Peyer's patch (tissue), 4 donors: ENCODE measurements around the gene ETHE1. TPM values are rescaled to one million over a fixed set of nuclear protein-coding genes. Genes with fewer than 3 reads are reported as not detected.
A peak's percentile ranks its signal among the peaks of the same experiment; 100 is the strongest.

Experiments used
- DNase-seq, 3 donors: peaks; one replicate each; pipeline ENCODE4 v3.0.0-alpha.2; 2017 to 2019
- H3K27ac ChIP-seq, 4 donors: fragments of 200-600 bp; sonication (generic); one replicate each; pipeline ENCODE4 v1.5.1; 2016 to 2019
- H3K27me3 ChIP-seq, 2 donors: fragments of 200-600 bp; sonication (generic); one replicate each; pipeline ENCODE4 v1.5.1; 2019
- H3K36me3 ChIP-seq, 3 donors: fragments of 200-600 bp; sonication (generic); one replicate each; pipeline ENCODE4 v1.5.1; 2016 to 2019
- H3K4me1 ChIP-seq, 4 donors: fragments of 200-600 bp; sonication (generic); one replicate each; pipeline ENCODE4 v1.5.1; 2016 to 2019
- H3K4me3 ChIP-seq, 4 donors: fragments of 200-600 bp; sonication (generic); 1 replicate in 3 of 4; 2 replicates in 1 of 4; pipeline ENCODE4 v1.5.1; 2016 to 2019; ENCODE audit warnings: mild to moderate bottlenecking in 1 of 4
- H3K9me3 ChIP-seq, 4 donors: fragments of 200-600 bp; sonication (generic); one replicate each; pipeline ENCODE4 v1.5.1; 2016 to 2019; ENCODE audit warnings: mild to moderate bottlenecking in 1 of 4
- CTCF ChIP-seq, 6 experiments: fragments of 450-650 bp in 4 of 6; fragments of 200-600 bp in 2 of 6; sonication (generic) in 1 of 6; IDR thresholded peaks; one replicate each; pipeline ENCODE4 v1.5.1; 2017 to 2019; ENCODE audit warnings: antibody characterized with exemption in 6 of 6, mild to moderate bottlenecking in 3 of 6, moderate library complexity in 1 of 6
- POLR2A ChIP-seq, 2 donors: fragments of 450-650 bp; IDR thresholded peaks; one replicate each; pipeline ENCODE4 v1.5.1; 2017; ENCODE audit warnings: antibody characterized with exemption in 2 of 2, mild to moderate bottlenecking in 2 of 2, moderate library complexity in 2 of 2
- total RNA-seq, 4 donors: library from RNA; depleted of rRNA; stranded (reverse); fragments of >200 nt; gene quantifications; one replicate each; pipeline ENCODE4 v1.1.0, GENCODE V29; 2016

The ETHE1 gene
- total RNA-seq, 4 donors from 2014 or later: 115 to 252 (median 199) TPM

GRCh38 chr19:43540381-43540780 lies 13.4 kb upstream of the ETHE1 start:
- H3K36me3 ChIP-seq: peaks cover 0 to 69% (median 0%) of the 10 kb centered on the region in 3 donors
- H3K9me3 ChIP-seq: no peaks in the 10 kb centered on the region
- H3K4me3 ChIP-seq: no peak overlapping the region
- H3K27me3 ChIP-seq: no peaks in the 10 kb centered on the region
- no peak for DNase-seq
- no peak overlapping the region for H3K27ac ChIP-seq
- TF ChIP-seq POLR2A (IDR thresholded peaks at IDR 0.05) (no peak), CTCF (IDR thresholded peaks at IDR 0.05) (no peak)
- no peaks in the 10 kb centered on the region for H3K4me1 ChIP-seq

GRCh38 chr19:43538922-43539321 lies 11.9 kb upstream of the ETHE1 start:
- Histone ChIP-seq H3K4me1 (peaks cover 0 to 10% (median 0%) of the 10 kb centered on the region in 4 donors), H3K27me3 (no peaks in the 10 kb centered on the region), H3K27ac (no peak overlapping the region), H3K4me3 (no peak overlapping the region), H3K9me3 (no peaks in the 10 kb centered on the region), H3K36me3 (peaks cover 0 to 56% (median 0%) of the 10 kb centered on the region in 3 donors)
- DNase-seq: no peak
- TF ChIP-seq CTCF (IDR thresholded peaks at IDR 0.05) (no peak), POLR2A (IDR thresholded peaks at IDR 0.05) (no peak)

- Histone ChIP-seq H3K27ac (peak overlapping the region in 3 of 4 donors; percentile 88 to 95 (median 88)), H3K27me3 (no peaks in the 10 kb centered on the region), H3K4me1 (peaks cover 0 to 19% (median 0%) of the 10 kb centered on the region in 4 donors), H3K36me3 (peaks cover 0 to 21% (median 0%) of the 10 kb centered on the region in 3 donors), H3K9me3 (no peaks in the 10 kb centered on the region), H3K4me3 (no peak overlapping the region)
- peak; percentile 56 to 73 (median 67) for DNase-seq
- peak in 4 of 6 experiments; percentile 36 to 50 (median 46) for TF ChIP-seq CTCF (IDR thresholded peaks at IDR 0.05)
- TF ChIP-seq POLR2A (IDR thresholded peaks at IDR 0.05): no peak
Observed at GRCh38 chr19:43534816-43535761, 8.1 kb upstream of the ETHE1 start.

- peak overlapping the region; percentile 49 to 95 (median 88) for H3K27ac ChIP-seq
- H3K4me3 ChIP-seq: peak overlapping the region; percentile 51 to 77 (median 61)
- H3K27me3 ChIP-seq: no peaks in the 10 kb centered on the region
- no peak for DNase-seq
- peaks cover 0 to 17% (median 0%) of the 10 kb centered on the region in 3 donors for H3K36me3 ChIP-seq
- peaks cover 0 to 19% (median 0%) of the 10 kb centered on the region in 4 donors for H3K4me1 ChIP-seq
- no peak for TF ChIP-seq CTCF (IDR thresholded peaks at IDR 0.05)
- no peak for TF ChIP-seq POLR2A (IDR thresholded peaks at IDR 0.05)
- H3K9me3 ChIP-seq: no peaks in the 10 kb centered on the region
Observed at GRCh38 chr19:43534305-43534815, 7.4 kb upstream of the ETHE1 start.

- H3K4me1 ChIP-seq: peaks cover 0 to 19% (median 0%) of the 10 kb centered on the region in 4 donors
- TF ChIP-seq POLR2A (IDR thresholded peaks at IDR 0.05) (peak in 1 of 2 donors; percentile 8), CTCF (IDR thresholded peaks at IDR 0.05) (no peak)
- H3K27ac ChIP-seq: peak overlapping the region; percentile 75 to 95 (median 88)
- peaks cover 0 to 12% (median 0%) of the 10 kb centered on the region in 3 donors for H3K36me3 ChIP-seq
- peak; percentile 97 to 98 (median 98) for DNase-seq
- H3K4me3 ChIP-seq: peak overlapping the region; percentile 51 to 77 (median 61)
- no peaks in the 10 kb centered on the region for H3K27me3 ChIP-seq
- no peaks in the 10 kb centered on the region for H3K9me3 ChIP-seq
Observed at GRCh38 chr19:43533546-43534304, 6.7 kb upstream of the ETHE1 start.
